ENCODE data around the gene ENPP7. TPM values are rescaled to one million over a fixed set of nuclear protein-coding genes. Genes with fewer than 3 reads are reported as not detected.
"Not testable (repeated sequence)": the region's sequence is repeated elsewhere in the genome, so short reads cannot be mapped to it uniquely, and the experiment has no call there.

Gene ENPP7
- total and polyA plus RNA-seq, 7 experiments from 2014 or later: 0.12 TPM; not detected in 6

DNA sequence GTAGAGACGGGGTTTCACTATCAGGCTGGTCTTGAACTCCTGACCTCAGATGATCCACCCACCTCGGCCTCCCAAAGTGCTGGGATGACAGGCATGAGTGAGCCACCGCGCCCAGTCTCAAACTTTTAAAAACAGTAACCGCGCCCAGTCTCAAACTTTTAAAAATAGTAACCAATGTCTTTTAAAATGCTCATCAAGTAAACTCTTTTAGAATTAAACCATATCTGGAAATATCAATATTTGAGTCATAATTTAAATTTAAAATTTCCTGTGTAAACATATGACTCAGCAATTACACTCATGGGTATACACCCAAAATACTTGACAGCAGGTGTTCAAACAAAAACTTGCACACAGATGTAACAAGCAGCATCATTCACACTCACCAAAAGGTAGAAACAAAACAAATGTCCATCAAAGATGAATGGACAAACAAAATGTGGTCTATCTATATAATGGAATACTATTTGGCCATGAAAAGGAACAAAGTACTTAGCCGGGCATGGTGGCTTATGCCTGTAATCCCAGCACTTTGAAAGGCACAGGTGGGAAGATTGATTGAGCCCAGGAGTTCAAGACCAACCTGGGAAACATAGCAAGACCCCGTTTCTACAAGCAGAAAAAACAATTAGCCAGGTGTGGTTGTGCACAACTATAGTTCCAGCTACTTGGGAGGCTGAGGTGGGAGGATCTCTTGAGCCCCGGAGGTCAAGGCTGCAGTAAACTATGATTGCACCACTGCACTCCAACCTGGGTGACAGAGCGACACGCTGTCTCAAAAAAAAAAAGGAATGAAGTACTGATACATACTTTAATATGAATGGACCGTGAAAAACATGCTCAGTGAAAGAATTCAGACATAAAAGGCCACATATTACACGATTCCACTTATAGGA, 20.2 kb downstream of the ENPP7 start:
- CTCF ChIA-PET: no interaction called here
- Mint-ChIP-seq H3K36me3 (no peaks in the 10 kb centered on the region), H3K27ac (no peak overlapping the region), H3K27me3 (peaks cover 34 to 55% (median 44%) of the 10 kb centered on the region in 5 donors), H3K9me3 (no peaks in the 10 kb centered on the region), H3K4me3 (no peak overlapping the region), H3K4me1 (peaks cover 0 to 18% (median 12%) of the 10 kb centered on the region in 7 donors)
- Histone ChIP-seq H3K27me3 (ENCODE audit: control insufficient read depth in 2 of 2, insufficient read depth in 2 of 2, low read length in 2 of 2) (peaks cover 0 to 19% of the 10 kb centered on the region in 2 donors), H3K27ac (ENCODE audit: low read depth, low read length) (no peak overlapping the region), H3K4me3 (ENCODE audit: low read length) (no peak overlapping the region), H3K4me1 (ENCODE audit: control insufficient read depth in 2 of 2, insufficient read depth in 2 of 2, low read length in 2 of 2) (peaks cover 0 to 19% of the 10 kb centered on the region in 2 donors), H3K9me3 (ENCODE audit: control insufficient read depth in 2 of 3, low read length in 3 of 3) (no peaks in the 10 kb centered on the region), H3K36me3 (ENCODE audit: control insufficient read depth in 2 of 3, insufficient read depth in 3 of 3, low read length in 3 of 3) (no peaks in the 10 kb centered on the region)
- intact Hi-C loops (cut with micrococcal nuclease): no loop called here
- POLR2A ChIA-PET: no interaction called here
- DNase-seq (no peak), ATAC-seq (no peak)

DNA sequence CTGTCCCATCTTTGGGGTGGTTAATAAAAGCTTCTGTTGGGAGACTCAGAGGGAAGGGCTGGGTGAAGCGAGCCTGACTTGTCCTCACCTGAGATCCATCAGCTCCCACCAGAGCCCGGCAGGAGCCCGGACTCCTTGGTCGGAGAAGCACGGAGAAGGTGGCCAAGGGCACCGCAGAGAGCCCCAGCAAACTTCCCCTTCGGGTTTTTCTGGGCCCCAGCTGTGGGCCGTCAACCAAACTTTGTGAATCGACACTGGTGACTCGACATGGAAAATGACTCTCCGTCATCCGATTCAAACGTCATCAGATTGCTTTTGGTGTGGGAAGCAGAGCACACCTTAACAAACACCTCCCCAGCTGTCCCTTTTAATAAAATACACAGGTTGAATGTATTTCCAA, 21.4 kb downstream of the ENPP7 start:
- Mint-ChIP-seq H3K4me3 (no peak overlapping the region), H3K27ac (peak overlapping the region in 1 of 9 donors; percentile 43), H3K36me3 (no peaks in the 10 kb centered on the region), H3K4me1 (peaks cover 0 to 7% (median 5%) of the 10 kb centered on the region in 7 donors), H3K27me3 (peaks cover 34 to 45% (median 38%) of the 10 kb centered on the region in 5 donors), H3K9me3 (no peaks in the 10 kb centered on the region)
- Histone ChIP-seq H3K27ac (ENCODE audit: low read depth, low read length) (no peak overlapping the region), H3K4me1 (ENCODE audit: control insufficient read depth in 2 of 2, insufficient read depth in 2 of 2, low read length in 2 of 2) (peaks cover 0 to 9% of the 10 kb centered on the region in 2 donors), H3K27me3 (ENCODE audit: control insufficient read depth in 2 of 2, insufficient read depth in 2 of 2, low read length in 2 of 2) (peaks cover 0 to 11% of the 10 kb centered on the region in 2 donors), H3K9me3 (ENCODE audit: control insufficient read depth in 2 of 3, low read length in 3 of 3) (no peaks in the 10 kb centered on the region), H3K36me3 (ENCODE audit: control insufficient read depth in 2 of 3, insufficient read depth in 3 of 3, low read length in 3 of 3) (no peaks in the 10 kb centered on the region), H3K4me3 (ENCODE audit: low read length) (no peak overlapping the region)
- intact Hi-C loops (cut with micrococcal nuclease): no loop called here
- CTCF ChIA-PET: no interaction called here
- POLR2A ChIA-PET: no interaction called here
- peak; percentile 34 for ATAC-seq
- peak in 2 of 9 donors; percentile 24 to 47 for DNase-seq

DNA sequence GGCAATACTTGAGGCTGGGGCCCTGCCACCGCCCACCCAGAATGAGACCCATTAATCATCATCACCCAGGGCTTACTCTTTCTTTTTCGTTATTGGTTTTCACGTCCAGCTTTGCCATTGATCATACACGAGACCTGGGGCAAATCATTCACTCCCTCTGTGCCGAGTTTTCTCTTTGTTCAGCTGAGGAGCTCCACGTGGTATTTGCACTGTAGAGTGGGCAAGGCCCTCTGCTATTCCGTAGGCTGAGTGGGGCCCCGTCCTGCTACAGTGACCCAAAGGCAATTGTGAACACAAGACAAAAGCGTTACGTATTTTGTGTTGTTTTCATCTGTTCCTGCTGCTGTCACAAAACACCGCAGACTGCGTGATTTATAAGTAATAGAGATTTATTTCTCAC, 23.6 kb downstream of the ENPP7 start:
- no peaks in the 10 kb centered on the region for H3K36me3 ChIP-seq (ENCODE audit: control insufficient read depth in 2 of 3, insufficient read depth in 3 of 3, low read length in 3 of 3)
- no peaks in the 10 kb centered on the region for H3K9me3 Mint-ChIP-seq
- H3K4me3 ChIP-seq (ENCODE audit: low read length): no peak overlapping the region
- peaks cover 24 to 46% (median 33%) of the 10 kb centered on the region in 5 donors for H3K27me3 Mint-ChIP-seq
- no peaks in the 10 kb centered on the region for H3K36me3 Mint-ChIP-seq
- H3K4me1 ChIP-seq (ENCODE audit: control insufficient read depth in 2 of 2, insufficient read depth in 2 of 2, low read length in 2 of 2): no peaks in the 10 kb centered on the region
- H3K4me1 Mint-ChIP-seq: no peaks in the 10 kb centered on the region
- intact Hi-C loops (cut with micrococcal nuclease): no loop called here
- no peak overlapping the region for H3K4me3 Mint-ChIP-seq
- CTCF ChIA-PET: no interaction called here
- ATAC-seq (no peak), DNase-seq (no peak)
- peaks cover 0 to 5% of the 10 kb centered on the region in 2 donors for H3K27me3 ChIP-seq (ENCODE audit: control insufficient read depth in 2 of 2, insufficient read depth in 2 of 2, low read length in 2 of 2)
- H3K9me3 ChIP-seq (ENCODE audit: control insufficient read depth in 2 of 3, low read length in 3 of 3): no peaks in the 10 kb centered on the region
- no peak overlapping the region for H3K27ac Mint-ChIP-seq
- POLR2A ChIA-PET: no interaction called here
- H3K27ac ChIP-seq (ENCODE audit: low read depth, low read length): no peak overlapping the region

DNA sequence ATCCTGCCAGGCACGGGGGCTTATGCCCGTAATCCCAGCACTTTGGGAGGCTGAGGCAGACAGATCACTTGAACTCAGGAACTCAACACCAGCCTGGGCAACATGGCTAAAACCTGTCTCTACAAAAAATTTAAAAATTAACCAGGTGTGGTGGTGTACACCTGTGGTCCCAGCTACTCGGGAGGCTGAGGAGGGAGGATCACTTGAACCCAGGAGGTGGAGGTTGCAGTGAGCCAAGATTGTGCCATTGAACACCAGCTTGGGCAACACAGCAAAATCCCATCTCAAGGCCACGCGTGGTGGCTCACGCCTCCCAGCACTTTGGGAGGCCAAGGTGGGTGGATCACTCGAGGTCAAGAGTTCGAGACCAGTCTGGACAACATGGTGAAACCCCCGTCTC, 24.2 kb downstream of the ENPP7 start:
- peaks cover 19 to 41% (median 27%) of the 10 kb centered on the region in 5 donors for H3K27me3 Mint-ChIP-seq
- H3K4me3 ChIP-seq (ENCODE audit: low read length); POLR2A ChIA-PET; H3K36me3 Mint-ChIP-seq; H3K9me3 ChIP-seq (ENCODE audit: control insufficient read depth in 2 of 3, low read length in 3 of 3); H3K36me3 ChIP-seq (ENCODE audit: control insufficient read depth in 2 of 3, insufficient read depth in 3 of 3, low read length in 3 of 3); DNase-seq; H3K27me3 ChIP-seq (ENCODE audit: control insufficient read depth in 2 of 2, insufficient read depth in 2 of 2, low read length in 2 of 2); H3K4me3 Mint-ChIP-seq; H3K4me1 ChIP-seq (ENCODE audit: control insufficient read depth in 2 of 2, insufficient read depth in 2 of 2, low read length in 2 of 2); ATAC-seq; CTCF ChIA-PET; H3K9me3 Mint-ChIP-seq; intact Hi-C loops (cut with micrococcal nuclease); H3K27ac Mint-ChIP-seq; H3K4me1 Mint-ChIP-seq; H3K27ac ChIP-seq (ENCODE audit: low read depth, low read length): not testable (repeated sequence)

DNA sequence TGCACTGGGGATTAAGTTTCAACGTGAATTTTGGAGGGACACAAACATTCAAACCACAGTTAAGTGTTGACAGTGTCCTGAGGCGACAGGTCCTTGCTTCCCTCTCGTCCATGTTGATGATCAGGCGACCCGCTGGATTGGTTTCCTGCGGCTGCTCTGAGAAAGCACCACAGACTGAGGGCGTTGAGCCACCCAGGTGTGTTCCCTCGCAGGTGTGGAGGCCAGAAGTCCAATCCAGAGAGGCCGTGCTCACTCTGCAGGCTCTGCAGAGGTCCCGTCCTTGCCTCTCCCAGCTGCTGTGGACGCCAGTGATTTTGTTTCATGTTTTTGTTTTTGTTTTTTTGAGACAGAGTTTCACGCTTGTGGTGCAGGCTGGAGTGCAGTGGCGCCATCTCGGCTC, 24.8 kb downstream of the ENPP7 start:
- Histone ChIP-seq H3K36me3 (ENCODE audit: control insufficient read depth in 2 of 3, insufficient read depth in 3 of 3, low read length in 3 of 3) (no peaks in the 10 kb centered on the region), H3K27me3 (ENCODE audit: control insufficient read depth in 2 of 2, insufficient read depth in 2 of 2, low read length in 2 of 2) (no peaks in the 10 kb centered on the region), H3K27ac (ENCODE audit: low read depth, low read length) (no peak overlapping the region), H3K4me1 (ENCODE audit: control insufficient read depth in 2 of 2, insufficient read depth in 2 of 2, low read length in 2 of 2) (no peaks in the 10 kb centered on the region), H3K9me3 (ENCODE audit: control insufficient read depth in 2 of 3, low read length in 3 of 3) (no peaks in the 10 kb centered on the region), H3K4me3 (ENCODE audit: low read length) (no peak overlapping the region)
- no peaks in the 10 kb centered on the region for H3K4me1 Mint-ChIP-seq
- no peaks in the 10 kb centered on the region for H3K36me3 Mint-ChIP-seq
- no peak for DNase-seq
- POLR2A ChIA-PET: no interaction called here
- CTCF ChIA-PET: no interaction called here
- H3K27me3 Mint-ChIP-seq: peaks cover 18 to 37% (median 26%) of the 10 kb centered on the region in 5 donors
- ATAC-seq: no peak
- no peak overlapping the region for H3K4me3 Mint-ChIP-seq
- no peak overlapping the region for H3K27ac Mint-ChIP-seq
- no peaks in the 10 kb centered on the region for H3K9me3 Mint-ChIP-seq
- intact Hi-C loops (cut with micrococcal nuclease): no loop called here

DNA sequence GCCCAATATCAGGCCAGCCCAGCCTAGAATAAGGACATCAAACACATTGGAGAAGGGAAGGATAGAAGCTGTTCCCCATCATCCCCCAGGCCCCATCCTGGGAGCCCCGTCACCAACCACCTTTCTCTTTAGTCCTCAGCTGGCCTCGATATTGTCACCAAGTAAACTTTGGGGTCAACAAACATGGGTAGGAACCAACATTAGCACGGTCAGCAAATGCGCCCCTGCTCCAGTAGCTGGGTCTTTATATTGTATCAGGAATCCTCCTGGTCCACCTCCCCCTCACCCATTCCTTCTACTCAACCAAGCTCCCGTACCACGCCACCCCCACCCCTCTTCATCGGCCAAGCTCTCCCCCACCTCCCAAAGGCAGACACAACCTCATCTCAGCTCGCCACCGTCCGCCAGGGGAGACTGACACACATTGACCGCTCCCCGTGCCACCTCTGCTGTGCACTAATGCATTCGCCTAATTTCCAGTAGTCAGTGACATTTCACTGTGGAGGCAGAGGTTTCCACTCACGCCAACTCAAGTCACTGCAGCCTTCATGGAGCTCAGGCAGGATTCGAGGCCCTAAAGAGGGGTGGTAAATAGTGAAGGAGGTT, 26.5 kb downstream of the ENPP7 start:
- Mint-ChIP-seq H3K4me1 (no peaks in the 10 kb centered on the region), H3K9me3 (no peaks in the 10 kb centered on the region), H3K4me3 (no peak overlapping the region), H3K36me3 (no peaks in the 10 kb centered on the region), H3K27me3 (peaks cover 4 to 23% (median 10%) of the 10 kb centered on the region in 5 donors), H3K27ac (no peak overlapping the region)
- CTCF ChIA-PET: no interaction called here
- DNase-seq (no peak), ATAC-seq (no peak)
- H3K4me3 ChIP-seq (ENCODE audit: low read length): no peak overlapping the region
- no peaks in the 10 kb centered on the region for H3K36me3 ChIP-seq (ENCODE audit: control insufficient read depth in 2 of 3, insufficient read depth in 3 of 3, low read length in 3 of 3)
- intact Hi-C loops (cut with micrococcal nuclease): no loop called here
- no peaks in the 10 kb centered on the region for H3K27me3 ChIP-seq (ENCODE audit: control insufficient read depth in 2 of 2, insufficient read depth in 2 of 2, low read length in 2 of 2)
- no peak overlapping the region for H3K27ac ChIP-seq (ENCODE audit: low read depth, low read length)
- H3K9me3 ChIP-seq (ENCODE audit: control insufficient read depth in 2 of 3, low read length in 3 of 3): no peaks in the 10 kb centered on the region
- POLR2A ChIA-PET: interaction anchor here (1.6 kb wide), 1 partner anchor 12 kb away, joined by 3 read pairs; no protein-coding TSS in a partner anchor
- H3K4me1 ChIP-seq (ENCODE audit: control insufficient read depth in 2 of 2, insufficient read depth in 2 of 2, low read length in 2 of 2): no peaks in the 10 kb centered on the region

DNA sequence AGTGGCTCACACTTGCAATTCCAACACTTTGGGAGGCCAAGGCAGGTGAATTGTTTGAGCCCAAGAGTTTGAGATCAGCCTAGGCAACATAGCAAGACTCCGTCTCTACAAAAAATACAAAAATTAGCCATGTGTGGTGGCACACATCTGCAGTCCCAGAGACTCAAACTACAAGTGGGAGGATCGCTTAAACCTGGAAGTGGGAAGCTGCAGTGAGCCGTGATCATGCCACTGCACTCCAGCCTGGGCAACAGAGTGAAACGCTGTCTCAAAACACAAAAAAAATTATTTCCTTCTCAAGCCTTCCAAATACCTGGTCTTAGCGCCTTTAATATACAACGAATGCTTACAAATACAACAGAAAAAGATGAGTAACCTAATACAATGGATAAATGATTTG, 27.5 kb downstream of the ENPP7 start:
- H3K4me1 ChIP-seq (ENCODE audit: control insufficient read depth in 2 of 2, insufficient read depth in 2 of 2, low read length in 2 of 2): no peaks in the 10 kb centered on the region
- intact Hi-C loops (cut with micrococcal nuclease): no loop called here
- DNase-seq (no peak), ATAC-seq (no peak)
- no peaks in the 10 kb centered on the region for H3K9me3 ChIP-seq (ENCODE audit: control insufficient read depth in 2 of 3, low read length in 3 of 3)
- Mint-ChIP-seq H3K9me3 (no peaks in the 10 kb centered on the region), H3K27me3 (peaks cover 4 to 20% (median 8%) of the 10 kb centered on the region in 5 donors), H3K4me1 (no peaks in the 10 kb centered on the region), H3K4me3 (no peak overlapping the region), H3K27ac (no peak overlapping the region), H3K36me3 (no peaks in the 10 kb centered on the region)
- ChIA-PET POLR2A (no interaction called here), CTCF (no interaction called here)
- H3K36me3 ChIP-seq (ENCODE audit: control insufficient read depth in 2 of 3, insufficient read depth in 3 of 3, low read length in 3 of 3): no peaks in the 10 kb centered on the region
- H3K27ac ChIP-seq (ENCODE audit: low read depth, low read length): no peak overlapping the region
- H3K4me3 ChIP-seq (ENCODE audit: low read length): no peak overlapping the region
- no peaks in the 10 kb centered on the region for H3K27me3 ChIP-seq (ENCODE audit: control insufficient read depth in 2 of 2, insufficient read depth in 2 of 2, low read length in 2 of 2)

Measured in naive thymus-derived CD4-positive, alpha-beta T cell (primary cell).